Measurements from ENCODE around the gene NQO2.
A peak's percentile ranks its signal among the peaks of the same experiment; 100 is the strongest.

Gene NQO2

GRCh38 chr6:2999618-3000557 lies at the start of gene NQO2:
TSS of gene NQO2 (plus strand) at chr6:2999894. CDS start at chr6:3006553, 6,659 bp downstream.
- DNase-seq = peak; percentile 71 to 84

- DNase-seq = no peak
These were observed 49.0 kb upstream of the NQO2 start for GRCh38 chr6:2950713-2951112.

GRCh38 chr6:2951728-2952127 lies 48.0 kb upstream of the NQO2 start:
- no peak for DNase-seq

GRCh38 chr6:2952557-2953095 lies 47.1 kb upstream of the NQO2 start:
- peak; percentile 12 to 59 for DNase-seq

- no peak for DNase-seq
These were observed 46.6 kb upstream of the NQO2 start for GRCh38 chr6:2953098-2953497.

- DNase-seq = peak in 1 of 2 experiments; percentile 10
These were observed 42.6 kb upstream of the NQO2 start for GRCh38 chr6:2956930-2957685.

GRCh38 chr6:2957696-2958330 lies 41.9 kb upstream of the NQO2 start:
- DNase-seq = no peak

GRCh38 chr6:2958331-2958711 lies 41.4 kb upstream of the NQO2 start:
- no peak for DNase-seq

GRCh38 chr6:2958776-2959175 lies 40.9 kb upstream of the NQO2 start:
- DNase-seq = no peak

GRCh38 chr6:2959909-2960719 lies 39.6 kb upstream of the NQO2 start:
- no peak for DNase-seq

GRCh38 chr6:2960935-2961334 lies 38.8 kb upstream of the NQO2 start:
- no peak for DNase-seq

GRCh38 chr6:2961506-2961905 lies 38.2 kb upstream of the NQO2 start:
- DNase-seq = no peak

GRCh38 chr6:2962004-2962403 lies 37.7 kb upstream of the NQO2 start:
- DNase-seq = no peak

- no peak for DNase-seq
These were observed 37.1 kb upstream of the NQO2 start for GRCh38 chr6:2962636-2963035.

- DNase-seq = no peak
These were observed 35.9 kb upstream of the NQO2 start for GRCh38 chr6:2963756-2964155.

- no peak for DNase-seq
These were observed 34.7 kb upstream of the NQO2 start for GRCh38 chr6:2964793-2965505.

GRCh38 chr6:2966347-2966746 lies 33.3 kb upstream of the NQO2 start:
- DNase-seq = no peak

GRCh38 chr6:2967936-2968335 lies 31.8 kb upstream of the NQO2 start:
- no peak for DNase-seq

GRCh38 chr6:2968600-2969135 lies 31.0 kb upstream of the NQO2 start:
- no peak for DNase-seq

GRCh38 chr6:2969549-2969948 lies 30.1 kb upstream of the NQO2 start:
- DNase-seq = no peak

GRCh38 chr6:2970034-2970685 lies 29.5 kb upstream of the NQO2 start:
- no peak for DNase-seq
